Measurements from ENCODE around the gene PYHIN1.

GRCh38 chr1:158996998-158997397 lies 65.6 kb downstream of the PYHIN1 start:
- TF ChIP-seq CTCF (IDR thresholded peaks at IDR 0.05) (no peak), POLR2A (IDR thresholded peaks at IDR 0.05) (no peak)

Measured in Peyer's patch (tissue), 4 donors.